ENCODE data around the gene BUD23.

BUD23 gene

DNA sequence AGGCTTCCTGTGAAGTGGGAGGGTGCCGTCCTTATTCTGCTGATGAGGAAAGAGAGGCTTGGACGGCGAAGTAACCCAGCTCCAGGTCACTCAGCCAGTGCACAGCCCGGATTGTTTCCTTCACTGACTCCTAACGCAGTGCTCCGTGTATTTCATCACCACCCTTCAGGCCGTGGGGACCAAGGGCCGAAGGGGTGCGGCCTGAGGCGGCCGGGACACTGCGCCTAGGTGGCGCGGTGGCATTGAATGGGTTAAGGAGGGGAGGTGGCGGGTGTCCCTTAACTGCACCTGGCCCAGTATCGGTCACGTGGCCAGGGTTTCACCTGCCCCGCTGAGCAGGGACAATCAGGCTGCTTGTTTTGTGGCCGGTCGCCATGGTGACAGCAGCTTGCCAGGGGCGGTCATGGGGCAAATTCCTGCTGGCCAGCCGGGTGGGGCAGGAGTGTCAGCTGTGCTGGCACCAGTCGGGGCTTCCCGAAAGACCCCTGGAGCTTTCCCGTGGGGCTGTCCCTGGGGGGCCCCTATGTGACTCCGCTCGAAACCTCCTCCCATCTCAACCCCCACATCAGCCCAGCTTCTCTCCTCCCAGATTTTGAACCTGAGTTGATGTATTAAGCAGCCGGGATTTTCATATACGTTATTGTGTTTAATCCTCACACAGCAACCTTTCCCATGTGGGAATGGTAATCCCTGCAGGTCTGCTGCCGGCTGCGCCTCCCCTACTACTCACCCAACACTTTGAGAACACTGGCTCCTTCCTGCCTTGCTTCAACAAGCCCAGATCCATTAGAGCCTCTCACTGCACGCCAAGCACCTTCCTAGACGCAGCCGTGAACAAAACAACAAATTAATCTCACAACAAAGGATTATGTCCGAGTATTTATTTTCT lies 59.6 kb downstream of the BUD23 start:
- DNase-seq: no peak

DNA sequence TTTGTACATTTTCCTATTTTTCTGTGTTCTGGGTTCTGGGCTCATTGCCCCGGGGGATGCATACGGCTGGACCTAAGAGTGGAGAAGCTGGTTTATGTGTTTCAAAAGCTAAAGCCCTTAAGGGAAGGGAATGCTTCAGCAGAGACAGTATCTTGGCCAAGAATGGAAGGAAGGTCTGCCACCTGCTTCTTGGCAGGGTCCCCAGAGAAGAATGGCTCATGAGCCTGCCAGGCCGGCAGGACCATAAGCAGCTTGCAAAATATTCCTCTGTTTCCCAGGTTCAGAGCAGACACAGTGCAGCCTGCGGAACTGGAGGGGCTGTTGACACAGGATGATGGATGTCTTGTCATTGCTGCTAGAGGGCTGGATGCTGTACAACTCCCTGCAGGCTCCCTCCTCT lies 63.0 kb downstream of the BUD23 start:
- no peak for DNase-seq

Data from CD4-positive, alpha-beta T cell treated with Interleukin-17A for 4 hours (primary cell).